Neuron (in vitro differentiated cells): ENCODE data around the gene TMEM45A.
"Not testable (repeated sequence)": the region's sequence is repeated elsewhere in the genome, so short reads cannot be mapped to it uniquely, and the experiment has no call there.

Source experiments
- H2AFZ ChIP-seq: one replicate; pipeline ENCODE4 v1.6.1; 2013; ENCODE audit warnings: low read depth, mild to moderate bottlenecking, inconsistent platforms, low read length, moderate library complexity
- H3K27me3 ChIP-seq: one replicate; pipeline ENCODE4 v1.6.1; 2013; ENCODE audit warnings: low read length; ENCODE audit not compliant: insufficient read depth
- H3K36me3 ChIP-seq: one replicate; pipeline ENCODE4 v1.6.1; 2013; ENCODE audit warnings: low read length; ENCODE audit not compliant: insufficient read depth
- H3K4me1 ChIP-seq: one replicate; pipeline ENCODE4 v1.6.1; 2013; ENCODE audit warnings: low read length; ENCODE audit not compliant: insufficient read depth
- H3K4me3 ChIP-seq: 2 replicates; pipeline ENCODE4 v1.5.1; 2013; ENCODE audit warnings: mild to moderate bottlenecking, low read length, moderate library complexity
- H3K9me3 ChIP-seq: one replicate; pipeline ENCODE4 v1.6.1; 2013; ENCODE audit warnings: low read length

TMEM45A gene

DNA sequence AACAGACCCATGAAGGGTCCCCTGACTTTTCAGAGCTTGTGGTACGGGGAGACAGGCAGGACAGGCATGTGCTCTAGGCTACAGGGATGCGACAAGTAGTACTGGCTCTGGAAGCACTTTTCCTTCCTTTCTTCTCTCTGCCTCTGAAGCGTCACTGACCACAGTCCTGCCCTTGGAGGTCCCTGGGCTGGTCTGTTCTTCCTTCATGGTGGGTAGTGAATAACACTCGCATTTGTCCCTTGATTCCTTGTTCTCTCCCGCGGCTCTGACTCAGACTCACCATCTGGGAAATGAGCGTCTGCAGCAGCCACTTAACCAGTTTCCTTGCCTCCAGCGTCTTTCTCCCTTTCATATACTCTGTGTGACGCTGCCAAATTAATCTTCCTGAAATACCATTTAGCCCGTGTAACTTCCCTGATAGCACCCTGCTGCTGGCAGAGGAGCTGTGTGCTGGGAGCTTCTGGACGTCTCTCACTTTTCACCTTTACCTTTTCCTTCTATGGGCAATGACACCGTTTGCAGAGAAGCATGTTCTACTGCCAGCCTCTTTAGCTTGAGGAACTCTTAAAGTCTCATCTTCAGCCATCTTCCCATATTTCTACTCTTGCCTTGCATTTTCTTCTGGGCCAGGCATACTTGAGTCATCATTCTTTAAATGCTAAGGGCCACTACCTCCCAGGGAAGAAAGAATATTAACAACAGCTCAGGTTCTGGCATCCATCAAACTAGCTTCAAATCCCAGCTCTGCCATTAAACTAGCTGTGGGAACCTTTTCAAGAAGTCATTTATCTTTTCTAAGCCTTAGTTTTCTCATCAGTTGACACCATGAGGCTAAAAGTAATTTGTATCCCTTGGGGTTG is 33.6 kb downstream of the TMEM45A start:
- Histone ChIP-seq H3K27me3 (no peaks in the 10 kb centered on the region), H3K4me1 (no peaks in the 10 kb centered on the region), H3K36me3 (no peaks in the 10 kb centered on the region), H3K4me3 (no peak overlapping the region), H2AFZ (no peak overlapping the region), H3K9me3 (no peaks in the 10 kb centered on the region)

DNA sequence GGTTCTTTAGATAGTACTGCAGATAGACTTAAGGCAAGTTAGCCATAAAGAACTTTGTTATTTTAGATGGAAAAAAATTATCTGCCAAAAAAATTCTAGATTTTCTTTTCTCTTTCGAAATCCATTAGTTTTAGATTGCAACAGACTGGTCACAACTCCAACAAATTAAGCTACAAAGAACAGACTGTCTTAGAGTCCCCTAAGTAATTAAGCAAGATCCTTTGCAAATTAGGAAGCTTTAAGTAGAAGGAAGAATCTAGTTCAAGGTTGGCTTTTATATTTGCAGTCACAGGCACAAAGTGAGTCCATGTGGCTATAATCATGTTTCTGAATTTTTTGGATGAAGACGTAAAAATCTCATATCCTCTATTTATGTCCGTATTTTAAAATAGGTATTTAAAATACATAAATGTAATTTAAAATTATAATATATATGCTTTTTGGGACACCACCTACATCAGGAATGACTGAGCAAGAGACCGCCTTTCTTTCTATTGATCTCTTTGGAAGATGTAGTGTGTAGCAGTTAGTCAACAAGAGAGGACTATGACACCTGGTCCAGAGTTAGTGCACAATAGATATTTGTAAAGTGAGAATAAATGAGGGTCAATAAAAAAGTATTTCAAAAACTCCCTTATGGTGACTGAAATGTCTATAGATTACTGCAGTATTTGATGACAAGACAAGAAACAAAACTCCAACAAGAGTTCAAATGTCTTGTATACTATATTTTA is 34.4 kb downstream of the TMEM45A start:
- no peaks in the 10 kb centered on the region for H3K9me3 ChIP-seq
- H3K4me1 ChIP-seq = no peaks in the 10 kb centered on the region
- no peak overlapping the region for H2AFZ ChIP-seq
- H3K27me3 ChIP-seq = no peaks in the 10 kb centered on the region
- H3K4me3 ChIP-seq = no peak overlapping the region
- no peaks in the 10 kb centered on the region for H3K36me3 ChIP-seq

DNA sequence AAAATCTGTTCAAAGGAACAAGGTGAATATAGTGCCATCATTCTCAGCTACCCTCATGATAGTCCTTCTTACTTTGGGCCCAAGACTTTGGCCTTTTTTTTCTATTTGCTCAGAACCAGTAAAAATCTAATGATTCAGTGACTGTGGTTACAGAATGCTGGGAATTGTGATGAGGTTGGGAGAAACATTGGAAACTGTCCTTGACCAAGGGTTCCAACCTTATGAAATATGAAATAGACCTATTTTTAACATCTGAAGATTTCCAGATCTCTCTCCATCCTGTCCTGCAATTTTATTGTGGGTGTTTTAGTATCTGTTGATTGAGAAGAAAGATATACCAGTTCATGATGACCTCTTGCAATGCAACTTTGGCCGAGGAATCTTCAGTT is 34.9 kb downstream of the TMEM45A start:
- no peaks in the 10 kb centered on the region for H3K9me3 ChIP-seq
- no peaks in the 10 kb centered on the region for H3K27me3 ChIP-seq
- H2AFZ ChIP-seq = no peak overlapping the region
- no peak overlapping the region for H3K4me3 ChIP-seq
- H3K36me3 ChIP-seq = no peaks in the 10 kb centered on the region
- H3K4me1 ChIP-seq = no peaks in the 10 kb centered on the region

- H3K9me3 ChIP-seq = no peaks in the 10 kb centered on the region
- no peaks in the 10 kb centered on the region for H3K4me1 ChIP-seq
- no peak overlapping the region for H3K4me3 ChIP-seq
- H3K27me3 ChIP-seq = no peaks in the 10 kb centered on the region
- no peaks in the 10 kb centered on the region for H3K36me3 ChIP-seq
- no peak overlapping the region for H2AFZ ChIP-seq
Observed at GRCh38 chr3:100531093-100531492, 38.7 kb downstream of the TMEM45A start.

DNA sequence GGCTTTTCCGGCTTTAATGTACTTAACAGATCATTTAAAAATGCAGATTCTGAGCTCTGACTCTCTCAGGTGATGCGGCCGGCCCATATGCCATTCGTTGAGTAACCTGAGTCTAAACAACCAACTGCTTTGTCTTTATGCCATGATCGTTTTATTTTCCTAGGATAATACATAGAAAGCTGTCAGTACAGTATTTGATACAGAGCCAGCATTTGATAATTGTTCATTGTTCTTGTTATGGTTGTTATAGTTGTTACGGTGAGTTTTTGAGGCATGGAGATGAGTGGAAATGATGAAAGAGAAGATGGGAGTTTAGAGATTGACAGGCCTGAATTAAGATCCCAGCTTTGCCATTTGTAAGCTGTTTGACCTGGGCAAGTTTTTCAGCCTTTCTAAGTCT is 40.0 kb downstream of the TMEM45A start:
- Histone ChIP-seq H3K4me1 (no peaks in the 10 kb centered on the region), H3K4me3 (no peak overlapping the region), H3K36me3 (no peaks in the 10 kb centered on the region), H2AFZ (no peak overlapping the region), H3K27me3 (no peaks in the 10 kb centered on the region), H3K9me3 (no peaks in the 10 kb centered on the region)

DNA sequence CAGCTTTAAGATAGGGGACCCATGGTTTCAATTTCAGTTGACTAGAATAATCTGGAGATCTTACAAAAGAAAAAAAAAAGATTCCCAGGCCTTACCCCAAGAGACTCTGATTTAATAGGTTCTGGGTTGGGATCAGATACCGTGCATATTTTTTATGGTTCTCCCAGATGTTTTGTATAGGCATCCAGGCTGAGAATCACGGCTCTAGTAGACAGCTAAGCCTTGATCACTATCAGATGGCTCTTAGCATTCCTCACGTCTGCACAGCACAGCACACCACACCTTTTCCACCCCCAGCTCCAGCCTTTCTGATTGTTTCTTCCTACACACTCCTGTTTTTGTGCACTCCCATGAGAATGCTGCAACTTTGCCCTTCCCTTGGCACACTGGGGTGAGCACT is 40.8 kb downstream of the TMEM45A start:
- H2AFZ ChIP-seq = no peak overlapping the region
- no peak overlapping the region for H3K4me3 ChIP-seq
- H3K4me1 ChIP-seq = no peaks in the 10 kb centered on the region
- no peaks in the 10 kb centered on the region for H3K27me3 ChIP-seq
- H3K36me3 ChIP-seq = no peaks in the 10 kb centered on the region
- H3K9me3 ChIP-seq = no peaks in the 10 kb centered on the region

- Histone ChIP-seq H3K4me3 (no peak overlapping the region), H3K4me1 (no peaks in the 10 kb centered on the region), H3K27me3 (no peaks in the 10 kb centered on the region), H3K9me3 (no peaks in the 10 kb centered on the region), H2AFZ (no peak overlapping the region), H3K36me3 (no peaks in the 10 kb centered on the region)
Observed at GRCh38 chr3:100535610-100535943, 43.2 kb downstream of the TMEM45A start.

- H3K9me3 ChIP-seq = no peaks in the 10 kb centered on the region
- H3K4me3 ChIP-seq = no peak overlapping the region
- H3K27me3 ChIP-seq = no peaks in the 10 kb centered on the region
- no peaks in the 10 kb centered on the region for H3K36me3 ChIP-seq
- no peaks in the 10 kb centered on the region for H3K4me1 ChIP-seq
- no peak overlapping the region for H2AFZ ChIP-seq
Observed at GRCh38 chr3:100536093-100536492, 43.7 kb downstream of the TMEM45A start.

GRCh38 chr3:100537646-100538338 is 45.4 kb downstream of the TMEM45A start:
- H3K27me3 ChIP-seq = no peaks in the 10 kb centered on the region
- no peaks in the 10 kb centered on the region for H3K36me3 ChIP-seq
- H3K9me3 ChIP-seq = no peaks in the 10 kb centered on the region
- H3K4me1 ChIP-seq = no peaks in the 10 kb centered on the region
- H3K4me3 ChIP-seq = no peak overlapping the region
- no peak overlapping the region for H2AFZ ChIP-seq

DNA sequence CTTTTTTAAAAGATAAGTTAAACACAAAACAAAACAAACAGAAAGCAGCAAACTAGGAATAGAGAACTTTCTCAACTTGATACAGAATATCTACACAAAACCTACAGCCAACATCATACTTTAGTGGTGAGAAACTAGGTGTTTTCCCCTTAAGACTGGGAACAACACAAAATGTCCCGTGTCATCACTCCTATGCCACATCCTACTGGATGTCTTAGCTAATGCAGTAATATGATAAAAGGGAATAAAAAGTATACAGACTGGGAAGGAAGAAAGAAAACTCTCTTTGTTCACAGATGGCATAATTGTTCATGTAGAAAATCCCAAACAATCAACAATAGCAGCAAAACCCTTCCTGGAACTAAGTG is 45.9 kb downstream of the TMEM45A start:
- no peaks in the 10 kb centered on the region for H3K36me3 ChIP-seq

DNA sequence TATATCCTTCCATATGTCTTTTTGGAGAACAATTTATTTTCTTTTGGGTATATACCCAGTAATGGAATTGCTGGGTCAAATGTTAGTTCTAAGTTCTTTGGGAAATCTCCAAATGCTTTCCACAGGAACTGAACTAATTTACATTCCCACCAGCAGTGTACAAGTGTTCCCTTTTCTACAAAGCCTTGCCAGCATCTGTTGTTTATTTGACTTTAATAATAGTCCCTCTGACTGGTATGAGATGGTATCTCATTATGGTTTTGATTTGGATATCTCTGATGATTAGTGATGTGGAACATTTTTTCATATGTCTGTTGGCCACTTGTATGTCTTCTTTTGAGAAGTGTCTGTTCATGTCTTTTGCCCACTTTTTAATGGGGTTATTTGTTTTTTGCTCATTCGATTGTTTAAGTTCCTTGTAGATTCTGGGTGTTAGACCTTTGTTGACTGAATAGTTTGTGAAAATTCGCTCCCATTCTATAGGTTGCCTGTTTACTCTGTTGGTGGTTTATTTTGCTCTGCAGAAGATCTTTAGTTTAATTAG is 48.4 kb downstream of the TMEM45A start:
- no peaks in the 10 kb centered on the region for H3K27me3 ChIP-seq
- H2AFZ ChIP-seq = no peak overlapping the region
- H3K4me1 ChIP-seq = no peaks in the 10 kb centered on the region
- no peaks in the 10 kb centered on the region for H3K36me3 ChIP-seq
- H3K9me3 ChIP-seq = no peaks in the 10 kb centered on the region
- no peak overlapping the region for H3K4me3 ChIP-seq

More for the DNA sequence above, 45.9 kb downstream of the TMEM45A start:
- Histone ChIP-seq H3K4me3 (no peak overlapping the region), H3K4me1 (no peaks in the 10 kb centered on the region), H2AFZ (no peak overlapping the region), H3K27me3 (no peaks in the 10 kb centered on the region), H3K9me3 (no peaks in the 10 kb centered on the region)

DNA sequence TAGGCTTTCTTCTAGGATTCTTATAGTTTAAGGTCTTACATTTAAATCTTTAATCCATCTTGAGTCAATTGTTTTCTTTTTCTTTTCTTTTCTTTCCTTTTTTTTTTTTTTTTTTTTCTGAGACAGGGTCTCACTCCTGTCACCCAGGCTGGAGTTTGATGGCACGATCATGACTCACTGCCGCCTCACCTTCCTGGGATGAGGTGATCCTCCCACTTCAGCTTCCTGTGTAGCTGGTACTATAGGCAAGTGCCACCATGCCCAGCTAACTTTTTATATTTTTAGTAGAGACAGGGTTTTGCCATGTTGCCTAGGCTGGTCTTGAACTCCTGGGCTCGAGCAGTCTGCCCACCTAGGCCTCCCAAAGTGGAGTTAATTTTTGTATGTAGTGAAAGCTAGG is 49.0 kb downstream of the TMEM45A start:
- H3K4me1 ChIP-seq, H3K36me3 ChIP-seq, H3K9me3 ChIP-seq, H3K27me3 ChIP-seq, H2AFZ ChIP-seq, H3K4me3 ChIP-seq: not testable (repeated sequence)

DNA sequence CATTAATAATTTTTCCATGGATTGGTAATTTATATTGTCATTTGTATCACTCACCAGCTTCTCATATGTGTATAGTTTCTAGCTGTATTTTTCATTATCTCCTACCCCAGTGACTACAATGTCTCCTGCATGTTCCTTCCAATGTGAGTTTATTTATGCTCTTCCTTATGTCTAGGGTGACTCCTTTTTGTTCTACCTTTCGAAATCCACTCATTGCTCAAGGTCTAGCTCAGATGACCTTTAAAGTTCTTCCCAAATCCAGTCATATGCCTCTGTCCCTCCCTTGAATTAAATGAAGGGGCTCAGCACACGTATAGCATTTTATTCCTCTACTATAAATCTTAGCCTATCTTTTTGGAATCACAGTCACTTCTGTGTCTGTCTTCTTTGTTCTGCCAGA is 53.0 kb downstream of the TMEM45A start:
- Histone ChIP-seq H3K9me3 (no peaks in the 10 kb centered on the region), H2AFZ (no peak overlapping the region), H3K36me3 (no peaks in the 10 kb centered on the region), H3K4me3 (no peak overlapping the region), H3K4me1 (no peaks in the 10 kb centered on the region), H3K27me3 (no peaks in the 10 kb centered on the region)
